Psoas muscle (tissue), 8 donors: ENCODE measurements around the gene MINDY3. TPM values are rescaled to one million over a fixed set of nuclear protein-coding genes. Genes with fewer than 3 reads are reported as not detected.

Experiments
- ATAC-seq, 4 donors: fragments of 200-7000 bp; cut with Tn5 transposase; one replicate each; pipeline ENCODE4 v1.9.1; 2020; ENCODE audit warnings: moderate library complexity in 3 of 4, mild to moderate bottlenecking in 2 of 4
- DNase-seq, 2 donors: peaks; one replicate each; pipeline ENCODE4 v3.0.0-alpha.2; 2020
- H3K27ac ChIP-seq: fragments of 200-600 bp; one replicate; pipeline ENCODE4 v1.8.0; 2022
- H3K27me3 ChIP-seq, 3 donors: fragments of 200-600 bp in 1 of 3; one replicate each; pipeline versions ENCODE4 v1.6.1 to v1.8.0; 2013 to 2022; ENCODE audit warnings: low read length in 2 of 3, mild to moderate bottlenecking in 2 of 3, moderate library complexity in 1 of 3; ENCODE audit not compliant: insufficient read depth in 3 of 3
- H3K36me3 ChIP-seq, 2 donors: fragments of 200-600 bp in 1 of 2; one replicate each; pipeline versions ENCODE4 v1.6.1 to v1.8.0; 2013 to 2022; ENCODE audit warnings: low read depth in 1 of 2, mild to moderate bottlenecking in 1 of 2, moderate library complexity in 1 of 2; ENCODE audit not compliant: insufficient read depth in 1 of 2
- H3K4me1 ChIP-seq: fragments of 200-600 bp; one replicate; pipeline ENCODE4 v1.8.0; 2022
- H3K4me3 ChIP-seq: fragments of 200-600 bp; one replicate; pipeline ENCODE4 v1.8.0; 2022; ENCODE audit warnings: mild to moderate bottlenecking
- H3K9me3 ChIP-seq: fragments of 200-600 bp; one replicate; pipeline ENCODE4 v1.8.0; 2022
- WGBS, 3 donors: extraction: QIAGEN DNeasy Blood & Tissue Kit; methylation state at CpG; one replicate each; pipeline versions ENCODE4 v1.1.6 to v1.1.7; 2013; 5-methylcytosine and 5-hydroxymethylcytosine counted together
- intact Hi-C, 2 donors: fragments of 100-400 bp; cut with DNase I; formaldehyde crosslinking; loops; one replicate each; pipeline versions ENCODE4 v1.11.0 to v1.14.2; 2022
- long read RNA-seq, 2 donors: library from polyadenylated mRNA; unstranded; transcript quantifications; one replicate each; pipeline ENCODE4 v2.0.0, GENCODE V29; 2021
- polyA plus RNA-seq, 3 donors: library from polyadenylated mRNA; stranded (reverse); fragments of 200-250 nt; gene quantifications; one replicate each; pipeline ENCODE4 v1.2.3, GENCODE V29; 2013
- total RNA-seq, 4 donors: library from RNA; stranded (reverse); fragmentation: NEBNext Ultra II Directional in 2 of 4; extraction: Animal tissue kit (Norgen Biotek cat#: 25700) in 2 of 4; gene quantifications; one replicate each; pipeline versions ENCODE4 v1.2.1 to v1.2.4, GENCODE V29; 2021 to 2023
- TF ChIP-seq, protein P1 (sequence below): fragments of 200-600 bp; IDR thresholded peaks from one replicate; pipeline ENCODE4 v1.8.0; 2022; ENCODE audit warnings: antibody characterized with exemption
- donor health status: healthy with polysubstance abuse.
- donor health status: DM: no; HTN: no; CAD: no; lungs with moderate emphysema.
- donor health status: Bipolar disorder and iron deficiency.
- donor health status: healthy.
- donor health status: DM: yes; HTN: yes; CAD: no.
- donor health status: DM: no; HTN: no; CAD: no.
- donor health status: DM: no; HTN: no; CAD: no.
- donor health status: DM: yes; HTN: yes; CAD: no.

The MINDY3 gene
- total RNA-seq = 10 to 100 TPM in 1 of 4 donors, 1 to 10 TPM in 3; 7.7 to 11.1 (median 9.3) TPM
- polyA plus RNA-seq = 10 to 100 TPM in 2 of 3 donors, 1 to 10 TPM in 1; 6.1 to 17.5 (median 12.1) TPM
- long read RNA-seq, donor 1, partial matches to known transcripts = 0 of 2 reads
- long read RNA-seq, donor 1, other reads (novel, unspliced or antisense) = 1 of 2 reads
- long read RNA-seq, donor 2, partial matches to known transcripts = 1 of 16 reads
- long read RNA-seq, donor 2, other reads (novel, unspliced or antisense) = 12 of 16 reads

DNA sequence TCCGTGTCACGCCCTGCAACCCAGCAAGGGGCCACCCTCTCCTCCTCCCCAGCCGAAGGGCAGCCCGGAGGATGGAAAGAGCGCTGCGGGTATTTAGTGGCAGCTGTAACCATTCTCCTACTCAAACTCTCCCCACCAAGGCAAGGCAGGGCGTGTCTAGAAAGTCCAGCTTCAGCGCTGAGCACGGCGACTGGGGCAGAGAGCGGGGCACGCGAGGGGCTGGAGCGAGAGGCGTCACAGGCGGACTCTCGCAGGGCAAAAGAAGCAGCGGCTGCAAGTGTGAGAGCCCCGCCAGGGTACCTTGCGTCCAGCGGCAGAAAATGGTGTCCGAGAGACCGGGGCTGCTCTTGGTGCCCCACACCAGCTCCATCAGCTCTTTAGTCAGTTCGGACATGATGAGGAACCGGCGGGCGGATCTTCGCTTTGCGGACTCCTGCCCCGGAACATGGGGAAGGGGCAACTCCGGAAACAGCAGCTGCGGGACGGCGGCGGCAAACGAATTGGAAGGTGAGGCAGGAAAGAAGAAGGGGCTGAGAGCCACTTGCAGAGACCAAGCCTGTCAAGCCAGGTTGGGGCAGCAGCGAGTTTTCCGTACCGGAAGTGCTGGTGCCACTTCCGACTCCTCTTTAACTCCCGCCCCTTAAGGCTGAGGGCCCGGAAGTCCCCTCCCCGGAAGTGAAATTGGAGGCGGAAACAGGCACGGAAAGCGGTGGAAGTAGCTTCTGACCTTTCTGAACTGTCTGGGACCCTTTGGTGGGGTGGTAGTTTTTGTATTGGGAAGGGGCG is at the start of gene MINDY3:
Gene MINDY3 (minus strand): TSS at position 602 of the 786 bp plus-strand sequence. CDS start 208 bp downstream, at position 394.
- Histone ChIP-seq H3K27me3 (peaks cover 0 to 20% (median 0%) of the 10 kb centered on the region in 3 donors), H3K4me1 (peaks cover 16% of the 10 kb centered on the region), H3K27ac (peak within 1 kb of the TSS; percentile 77), H3K4me3 (peak within 1 kb of the TSS; percentile 80), H3K36me3 (no peaks in the 10 kb centered on the region), H3K9me3 (no peaks in the 10 kb centered on the region)
- peak; percentile 96 to 99 (median 99) for ATAC-seq
- 0 to 1% (median 0%) methylated on average over 44 to 47 of the region's 47 CpGs for WGBS, 3 donors
- TF ChIP-seq, protein P1, sequence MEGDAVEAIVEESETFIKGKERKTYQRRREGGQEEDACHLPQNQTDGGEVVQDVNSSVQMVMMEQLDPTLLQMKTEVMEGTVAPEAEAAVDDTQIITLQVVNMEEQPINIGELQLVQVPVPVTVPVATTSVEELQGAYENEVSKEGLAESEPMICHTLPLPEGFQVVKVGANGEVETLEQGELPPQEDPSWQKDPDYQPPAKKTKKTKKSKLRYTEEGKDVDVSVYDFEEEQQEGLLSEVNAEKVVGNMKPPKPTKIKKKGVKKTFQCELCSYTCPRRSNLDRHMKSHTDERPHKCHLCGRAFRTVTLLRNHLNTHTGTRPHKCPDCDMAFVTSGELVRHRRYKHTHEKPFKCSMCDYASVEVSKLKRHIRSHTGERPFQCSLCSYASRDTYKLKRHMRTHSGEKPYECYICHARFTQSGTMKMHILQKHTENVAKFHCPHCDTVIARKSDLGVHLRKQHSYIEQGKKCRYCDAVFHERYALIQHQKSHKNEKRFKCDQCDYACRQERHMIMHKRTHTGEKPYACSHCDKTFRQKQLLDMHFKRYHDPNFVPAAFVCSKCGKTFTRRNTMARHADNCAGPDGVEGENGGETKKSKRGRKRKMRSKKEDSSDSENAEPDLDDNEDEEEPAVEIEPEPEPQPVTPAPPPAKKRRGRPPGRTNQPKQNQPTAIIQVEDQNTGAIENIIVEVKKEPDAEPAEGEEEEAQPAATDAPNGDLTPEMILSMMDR = no peak
- intact Hi-C loops = no loop called here
- peak; percentile 80 to 89 for DNase-seq

DNA sequence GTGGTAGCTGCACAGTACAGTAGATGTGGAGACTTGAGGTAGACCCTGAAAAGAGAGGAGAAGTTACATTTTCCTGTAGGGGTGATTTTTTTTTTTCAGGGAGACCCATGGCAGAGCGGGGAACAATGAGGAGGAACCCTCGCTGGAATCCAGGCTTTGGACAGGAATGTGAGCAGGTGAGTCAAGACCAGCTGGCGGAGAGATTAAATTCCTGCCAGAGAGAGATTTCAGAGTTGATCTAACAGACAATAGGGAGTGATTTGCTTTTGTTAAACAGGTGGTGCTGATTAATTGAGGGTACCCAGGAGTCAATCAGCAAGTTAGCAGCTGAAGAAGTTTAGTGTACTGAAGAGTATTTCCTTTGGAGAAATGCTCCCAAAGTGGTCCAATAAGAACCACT is 41.6 kb upstream of the MINDY3 start:
- Histone ChIP-seq H3K4me3 (no peak overlapping the region), H3K27ac (no peak overlapping the region), H3K9me3 (no peaks in the 10 kb centered on the region), H3K27me3 (peaks cover 0 to 7% (median 0%) of the 10 kb centered on the region in 3 donors), H3K4me1 (no peaks in the 10 kb centered on the region), H3K36me3 (no peaks in the 10 kb centered on the region)
- DNase-seq (no peak), ATAC-seq (no peak)
- TF ChIP-seq, protein P1 = no peak
- intact Hi-C loops = loop anchor here (10.0 kb wide), 2 partner anchors 873 to 903 kb away; no protein-coding TSS in a partner anchor
- WGBS, 3 donors = 51 to 58% (median 53%) methylated on average over 3 of the region's 3 CpGs

DNA sequence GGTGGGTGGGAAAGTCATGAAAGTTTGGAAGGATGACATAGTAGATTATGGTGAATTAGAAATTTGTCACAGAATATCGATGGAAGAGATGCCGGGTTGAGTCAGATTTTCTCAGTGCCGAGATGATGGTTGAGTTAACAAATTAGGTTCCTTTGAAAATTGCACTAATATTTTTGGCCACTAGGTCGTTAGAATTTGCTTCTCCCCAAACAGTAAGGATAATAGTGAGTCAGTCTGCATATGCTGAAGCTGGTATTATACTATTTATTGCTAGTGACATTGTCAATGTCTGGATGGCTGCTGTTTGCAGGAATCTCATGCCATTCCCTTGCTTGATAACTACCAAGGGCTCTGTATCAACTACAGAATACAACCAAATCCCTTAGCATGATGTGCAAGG is 37.7 kb upstream of the MINDY3 start:
- ATAC-seq (no peak), DNase-seq (no peak)
- Histone ChIP-seq H3K27me3 (peaks cover 0 to 15% (median 2%) of the 10 kb centered on the region in 3 donors), H3K4me3 (no peak overlapping the region), H3K9me3 (no peaks in the 10 kb centered on the region), H3K4me1 (no peaks in the 10 kb centered on the region), H3K27ac (no peak overlapping the region), H3K36me3 (no peaks in the 10 kb centered on the region)
- TF ChIP-seq, protein P1 = peak; percentile 4
- intact Hi-C loops = no loop called here
- WGBS, 3 donors = 19 to 27% (median 26%) methylated on average over 4 of the region's 4 CpGs

DNA sequence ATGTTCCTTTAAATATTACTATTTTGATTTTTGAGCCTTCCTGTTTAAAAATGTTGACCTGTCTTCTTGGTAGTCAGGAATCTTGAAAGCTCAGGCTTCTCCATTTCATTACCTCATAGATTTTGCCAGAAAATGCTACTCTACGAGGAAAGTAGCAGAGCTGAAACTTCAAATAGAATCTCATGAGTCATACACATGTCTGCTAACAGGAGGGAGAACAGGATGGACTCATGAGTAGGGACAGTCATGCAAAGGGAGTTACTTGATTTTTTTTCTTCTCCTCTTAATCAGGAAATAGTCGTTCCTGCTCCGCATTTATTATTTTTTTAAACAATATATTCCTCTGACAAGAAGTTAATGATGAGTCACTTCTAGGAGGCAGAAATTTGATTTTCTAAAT is 37.0 kb upstream of the MINDY3 start:
- ATAC-seq = no peak

More for the DNA sequence above, 37.0 kb upstream of the MINDY3 start:
- Histone ChIP-seq H3K9me3 (no peaks in the 10 kb centered on the region), H3K27me3 (peaks cover 0 to 15% (median 2%) of the 10 kb centered on the region in 3 donors), H3K36me3 (no peaks in the 10 kb centered on the region), H3K4me1 (no peaks in the 10 kb centered on the region), H3K4me3 (no peak overlapping the region), H3K27ac (no peak overlapping the region)
- 50 to 57% (median 57%) methylated on average over 3 of the region's 3 CpGs for WGBS, 3 donors
- intact Hi-C loops = no loop called here
- no peak for DNase-seq
- TF ChIP-seq, protein P1 = no peak
